GM12878 (cell line): Measurements from ENCODE around the gene WWOX.

Experiments used
- CTCF ChIP-seq, 3 experiments: IDR thresholded peaks in 2 of 3; conservative IDR thresholded peaks in 1 of 3; 2 replicates each; pipeline ENCODE4 v1.5.1; 2011; ENCODE audit warnings: low read depth in 3 of 3, low read length in 3 of 3, mild to moderate bottlenecking in 3 of 3, control low read depth in 2 of 3, moderate library complexity in 2 of 3, inconsistent platforms in 1 of 3, mixed read lengths in 1 of 3; ENCODE audit not compliant: control insufficient read depth in 2 of 3, insufficient read depth in 1 of 3; ENCODE audit errors: extremely low read depth in 1 of 3
- REST ChIP-seq: IDR thresholded peaks from 2 replicates; pipeline ENCODE4 v1.6.1; 2012; ENCODE audit warnings: mild to moderate bottlenecking, low read depth, low read length

GRCh38 chr16:78125112-78125844, 25.8 kb downstream of the WWOX start:
- TF ChIP-seq CTCF (IDR thresholded peaks at IDR 0.05 in 2 of 3, conservative IDR thresholded peaks at IDR 0.05 in 1 of 3; ENCODE audit: control insufficient read depth in 2 of 3, extremely low read depth in 1 of 3, insufficient read depth in 1 of 3, low read depth in 3 of 3, low read length in 3 of 3) (no peak), REST (no peak)
